HG03039 (cell line): ENCODE data around the gene PLCB4.

ENCODE experiments used
- ATAC-seq: cut with Tn5 transposase; IDR thresholded peaks from one replicate; pipeline ENCODE4 v1.9.1; 2021; ENCODE audit warnings: mild to moderate bottlenecking, moderate library complexity; ENCODE audit not compliant: unreplicated experiment

Gene PLCB4

GRCh38 chr20:9166153-9166780 is 97.4 kb downstream of the PLCB4 start:
- ATAC-seq = no peak

- no peak for ATAC-seq
Measured at GRCh38 chr20:9169409-9169808, 100.5 kb downstream of the PLCB4 start.

- ATAC-seq = no peak
Measured at GRCh38 chr20:9172851-9173250, 104.0 kb downstream of the PLCB4 start.

GRCh38 chr20:9177278-9177677 is 108.4 kb downstream of the PLCB4 start:
- ATAC-seq = no peak

DNA sequence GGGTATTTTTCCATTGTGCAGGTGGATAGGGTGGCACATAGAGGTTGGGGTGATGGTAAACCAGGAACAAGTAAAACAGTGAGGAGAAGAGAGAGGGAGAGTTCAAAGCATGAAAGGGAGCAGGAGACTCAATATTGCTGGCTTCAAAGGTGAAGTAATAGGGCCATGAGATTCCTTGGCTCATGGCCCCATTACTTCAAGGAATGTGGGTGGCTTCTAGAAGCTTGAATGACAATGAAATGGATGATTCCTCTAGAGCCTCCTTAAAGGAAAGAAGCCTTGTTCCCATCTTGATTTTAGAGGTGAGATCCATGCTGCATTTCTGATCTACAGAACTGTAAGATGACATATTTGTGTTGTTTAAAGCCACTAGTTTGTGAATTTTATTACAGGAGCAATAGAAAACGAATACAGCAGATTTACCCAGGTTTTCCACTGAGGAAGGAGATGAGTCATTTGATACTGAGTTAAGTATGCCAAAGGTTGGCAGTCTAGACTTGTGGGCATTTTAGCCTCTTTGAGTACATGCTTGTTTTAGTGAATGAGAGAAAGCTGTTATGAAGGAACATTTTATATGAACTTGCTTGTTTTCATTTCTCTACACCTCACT is 110.4 kb downstream of the PLCB4 start:
- no peak for ATAC-seq

- no peak for ATAC-seq
Measured at GRCh38 chr20:9179867-9180266, 111.0 kb downstream of the PLCB4 start.

GRCh38 chr20:9180481-9181257 is 111.8 kb downstream of the PLCB4 start:
- ATAC-seq = no peak

- ATAC-seq = no peak
Measured at GRCh38 chr20:9185511-9185910, 116.6 kb downstream of the PLCB4 start.

GRCh38 chr20:9186396-9186795 is 117.5 kb downstream of the PLCB4 start:
- no peak for ATAC-seq

GRCh38 chr20:9195031-9195430 is 126.1 kb downstream of the PLCB4 start:
- ATAC-seq = no peak

DNA sequence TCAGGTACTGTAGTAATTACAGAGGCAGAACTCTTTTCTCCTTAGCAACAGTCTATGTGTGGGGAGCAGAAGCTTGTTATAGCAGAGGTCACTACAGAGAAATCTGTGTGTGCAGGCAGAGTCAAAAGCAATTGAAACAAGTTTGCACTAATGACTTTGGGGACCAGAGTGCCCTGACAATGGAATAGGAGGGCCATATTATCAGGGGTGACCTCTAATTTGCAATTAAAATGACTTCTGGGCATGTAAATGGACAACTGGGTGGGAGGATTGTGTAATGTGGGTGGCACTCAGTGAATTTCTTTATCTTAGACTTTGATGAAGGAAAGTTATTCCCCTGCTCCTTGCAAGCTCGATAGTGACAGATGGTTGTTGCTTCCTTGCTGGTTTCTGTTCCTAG is 127.2 kb downstream of the PLCB4 start:
- no peak for ATAC-seq

- ATAC-seq = no peak
Measured at GRCh38 chr20:9198460-9198859, 129.6 kb downstream of the PLCB4 start.

GRCh38 chr20:9200196-9200595 is 131.3 kb downstream of the PLCB4 start:
- no peak for ATAC-seq

- ATAC-seq = no peak
Measured at GRCh38 chr20:9200620-9201019, 131.7 kb downstream of the PLCB4 start.

DNA sequence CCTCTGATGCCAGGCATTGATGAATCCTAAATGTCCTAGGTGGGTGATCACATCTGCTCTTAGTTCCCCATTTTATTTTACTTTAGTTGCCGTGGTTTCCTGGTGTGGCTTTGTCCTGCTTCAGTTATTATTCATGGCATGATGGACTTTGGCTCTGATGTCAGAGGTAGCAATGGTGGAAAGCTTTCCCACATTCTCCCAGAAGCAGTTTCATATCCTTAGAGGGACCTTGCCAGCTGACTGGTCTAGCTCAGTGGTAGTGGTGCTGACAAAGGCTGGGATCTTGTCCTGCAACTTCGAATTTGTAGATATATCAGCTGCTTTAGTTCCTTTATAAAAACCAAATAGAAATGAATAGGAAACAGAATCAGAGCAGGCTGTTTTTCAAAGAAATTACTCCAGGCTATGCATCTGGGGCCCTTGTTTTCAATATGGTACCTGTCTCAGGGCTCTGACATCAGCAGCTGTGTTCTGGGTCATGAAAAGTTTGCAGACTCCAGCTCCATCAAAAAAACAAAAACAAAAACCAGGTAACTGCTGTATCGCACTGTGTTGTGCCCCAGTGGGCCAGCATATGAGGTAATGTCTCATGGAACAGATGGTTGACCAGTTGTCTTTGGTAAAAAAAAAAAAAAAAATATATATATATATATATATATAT is 133.7 kb downstream of the PLCB4 start:
- no peak for ATAC-seq

DNA sequence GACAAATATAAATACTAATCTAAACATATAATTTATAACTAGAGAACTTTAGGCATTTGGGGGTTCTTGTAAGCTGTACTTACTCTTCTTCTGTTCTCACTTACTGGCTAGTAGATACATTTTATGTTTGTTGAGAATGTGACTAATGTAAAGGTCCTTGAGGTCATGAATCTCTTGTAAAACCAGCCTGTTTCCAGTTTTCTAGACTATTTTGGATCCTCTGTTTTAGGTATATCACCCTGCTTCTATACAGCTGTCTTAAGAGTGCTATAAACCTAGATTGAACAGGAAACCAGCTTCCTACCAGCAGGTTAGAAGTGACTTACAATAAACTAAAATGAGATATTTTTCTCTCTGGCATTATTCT is 134.2 kb downstream of the PLCB4 start:
- no peak for ATAC-seq

DNA sequence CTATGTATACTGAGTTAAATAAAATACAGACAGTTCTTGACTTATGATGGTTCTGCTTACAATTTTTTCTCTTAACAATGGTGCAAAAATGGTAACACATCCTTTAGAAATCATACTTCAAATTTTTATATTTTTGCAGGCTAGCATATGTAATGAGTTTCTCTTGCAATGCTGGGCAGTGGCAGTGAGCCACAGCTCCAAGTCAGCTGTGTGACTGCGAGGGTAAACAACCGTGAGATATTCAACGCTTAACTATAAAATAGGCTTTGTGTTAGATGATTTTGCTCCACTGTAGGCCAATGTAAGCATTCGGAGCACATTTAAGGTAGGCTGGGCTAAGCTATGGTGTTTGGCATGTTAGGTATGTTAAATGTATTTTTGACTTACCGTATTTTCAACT is 136.1 kb downstream of the PLCB4 start:
- no peak for ATAC-seq

GRCh38 chr20:9206486-9206885 is 137.6 kb downstream of the PLCB4 start:
- ATAC-seq = no peak

DNA sequence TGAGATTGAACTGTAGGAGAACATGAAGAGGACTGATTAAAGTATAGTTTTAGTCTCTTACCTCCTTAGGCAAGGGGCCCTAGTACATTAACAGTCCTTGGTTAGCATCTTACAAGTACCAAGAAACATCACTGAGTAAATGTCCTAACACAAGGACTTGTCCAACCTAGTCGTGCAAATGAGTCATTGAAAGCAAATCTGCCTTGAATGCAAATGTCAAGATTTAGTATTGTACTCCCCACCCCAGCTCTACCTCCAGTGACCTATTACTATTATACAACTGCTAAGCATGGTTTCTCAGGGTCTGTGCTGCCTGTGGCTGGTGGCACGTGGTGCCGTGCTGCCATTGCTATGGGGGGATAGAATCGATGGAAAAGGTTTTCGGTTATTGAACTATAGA is 138.4 kb downstream of the PLCB4 start:
- ATAC-seq = no peak

DNA sequence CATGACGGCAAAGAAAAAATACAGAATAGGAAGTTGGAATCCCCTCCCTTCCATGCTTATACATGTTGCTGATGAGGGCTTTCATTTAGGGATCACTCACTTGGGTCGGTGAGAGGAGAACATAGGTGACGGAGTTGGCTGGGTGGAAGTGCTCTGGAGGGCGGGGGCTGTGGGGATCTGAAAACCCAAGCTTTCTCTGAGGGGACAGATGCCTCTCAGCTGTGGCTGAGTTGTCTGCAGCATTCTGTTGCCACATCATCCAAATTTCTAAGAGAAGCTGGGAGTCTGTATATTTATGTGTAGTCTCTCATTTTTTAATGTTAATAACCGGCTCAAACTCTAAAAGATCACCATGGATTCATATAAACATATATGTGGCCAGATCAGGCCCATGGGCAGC is 141.5 kb downstream of the PLCB4 start:
- no peak for ATAC-seq

- ATAC-seq = no peak
Measured at GRCh38 chr20:9211016-9211760, 142.3 kb downstream of the PLCB4 start.
